Stimulated activated CD4-positive, alpha-beta T cell treated with anti-CD3 and anti-CD28 coated beads, TNF-alpha, amount 100 ng/mL, for 24 hours (primary cell): ENCODE measurements around the gene PDIA4.
"Not testable (repeated sequence)": the region's sequence is repeated elsewhere in the genome, so short reads cannot be mapped to it uniquely, and the experiment has no call there.

ENCODE experiments used
- DNase-seq, 3 experiments: peaks; one replicate each; pipeline ENCODE4 v3.0.0-alpha.2; 2020; ENCODE audit warnings: low read depth in 3 of 3

The PDIA4 gene

DNA sequence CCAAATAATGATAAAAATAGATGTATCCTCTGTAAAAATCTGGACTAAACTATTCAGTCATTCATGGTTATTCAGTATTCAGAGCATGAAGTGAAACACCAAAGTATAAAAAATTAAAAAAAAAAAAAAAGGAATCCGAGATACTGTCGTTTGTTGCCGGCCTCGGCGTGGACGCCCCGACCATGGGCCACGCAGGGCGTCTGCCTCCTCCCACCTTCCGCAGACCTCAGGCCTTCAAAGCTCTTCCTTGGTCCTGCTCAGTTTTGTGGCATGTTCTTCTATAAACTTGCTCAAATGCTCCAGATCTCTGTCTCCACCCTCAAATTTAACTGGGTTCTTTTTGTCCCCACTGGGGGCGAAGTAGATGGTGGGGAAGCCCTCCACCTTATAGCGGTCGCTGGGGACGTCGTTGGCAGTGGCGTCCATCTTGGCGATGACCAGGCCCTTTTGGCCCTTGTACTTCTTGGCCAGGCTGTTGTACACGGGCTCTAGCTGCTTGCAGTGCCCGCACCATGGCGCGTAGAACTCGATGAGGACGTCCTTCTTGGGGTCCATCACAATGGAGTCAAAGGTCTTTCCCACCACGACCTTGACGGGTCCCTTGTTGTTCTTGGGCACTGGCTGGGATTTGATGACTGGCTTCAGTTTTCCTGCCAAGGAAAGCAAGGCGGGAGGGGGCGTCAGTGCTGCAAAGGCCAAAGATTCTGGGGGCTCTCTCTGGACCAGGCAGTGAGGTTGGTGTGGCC, 24.6 kb downstream of the PDIA4 start:
- DNase-seq = no peak

DNA sequence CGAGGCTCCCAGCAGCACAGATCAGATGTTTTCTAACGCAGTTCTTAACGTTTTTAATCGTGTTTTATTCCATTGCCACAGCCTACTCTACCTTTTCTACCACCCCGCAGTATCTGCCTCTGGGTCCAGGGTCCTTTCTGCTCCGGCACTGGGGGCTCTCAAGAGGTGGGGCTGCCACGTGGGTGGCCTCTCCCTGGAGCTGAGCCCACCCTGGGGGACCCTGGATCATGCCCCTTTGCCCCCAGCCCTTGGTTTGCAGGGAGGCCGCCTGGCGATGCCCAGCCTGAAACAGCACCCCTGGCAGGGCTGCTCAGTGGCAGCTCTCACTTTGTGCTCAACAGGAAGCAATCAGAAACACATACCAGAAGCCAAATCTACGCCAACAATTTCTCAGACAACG, 25.3 kb downstream of the PDIA4 start:
- DNase-seq = no peak

DNA sequence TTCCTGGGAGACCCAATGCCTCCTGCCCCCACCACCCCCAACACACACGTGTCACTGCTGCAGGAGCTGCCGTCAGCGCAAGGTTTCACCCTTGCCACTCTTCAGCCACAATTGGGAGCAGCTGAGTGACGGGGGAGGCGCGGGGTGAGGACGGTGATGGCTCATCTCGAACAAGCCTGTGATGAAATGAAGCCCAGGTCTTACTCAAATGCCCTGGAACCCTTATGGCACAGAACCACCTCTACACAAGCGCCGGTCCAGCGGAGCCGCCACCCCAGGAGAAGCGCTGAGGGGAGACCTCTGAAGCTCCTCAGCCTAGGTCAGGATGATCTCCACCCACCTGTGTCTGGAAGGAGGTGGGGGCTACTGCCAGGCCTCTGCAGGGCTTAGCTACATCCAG, 25.7 kb downstream of the PDIA4 start:
- DNase-seq = no peak

GRCh38 chr7:149001427-149002068, 26.8 kb downstream of the PDIA4 start:
- no peak for DNase-seq

DNA sequence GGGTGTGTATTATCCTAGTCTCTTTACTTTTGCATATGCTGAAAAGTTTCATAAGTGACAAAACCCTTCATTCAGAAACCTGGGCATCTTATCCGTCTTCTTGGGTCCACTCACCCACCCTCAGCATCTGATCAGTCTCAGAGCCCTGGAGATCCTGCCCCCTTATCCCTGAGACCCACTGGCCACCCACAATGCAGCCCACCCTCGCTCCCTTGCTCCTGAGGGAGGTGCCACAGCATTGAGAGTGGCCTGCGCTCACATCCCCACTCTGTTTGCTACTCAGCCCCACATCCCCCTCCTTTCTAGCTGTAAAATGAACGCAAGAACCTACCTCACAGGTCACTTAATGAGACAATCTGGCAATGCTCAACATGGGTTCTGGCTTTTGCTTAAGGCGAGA, 27.3 kb downstream of the PDIA4 start:
- DNase-seq = no peak

GRCh38 chr7:148999192-148999591, 29.1 kb downstream of the PDIA4 start:
- no peak for DNase-seq

- DNase-seq = no peak
These were observed 30.8 kb downstream of the PDIA4 start for GRCh38 chr7:148997497-148997896.

DNA sequence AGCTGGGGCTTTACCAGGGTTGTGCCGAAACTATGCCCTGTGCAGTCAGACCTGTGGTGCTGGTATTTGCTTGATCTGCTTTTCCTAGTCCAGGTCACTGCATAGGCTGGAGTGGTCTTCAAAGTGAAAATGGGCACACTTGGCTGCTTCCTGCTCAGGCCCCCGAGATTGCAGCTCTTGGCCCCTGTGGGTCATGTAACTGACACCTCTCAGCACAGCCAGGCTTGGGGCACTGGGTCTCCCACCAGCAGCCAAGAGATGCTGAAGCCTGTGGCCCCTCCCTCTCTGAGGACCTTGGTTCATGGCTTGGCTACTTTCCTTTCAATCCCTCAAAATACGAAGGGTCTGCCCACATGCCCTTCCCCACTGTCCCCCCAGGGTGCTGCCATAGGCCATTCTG, 33.7 kb downstream of the PDIA4 start:
- no peak for DNase-seq

- DNase-seq = no peak
These were observed 35.1 kb downstream of the PDIA4 start for GRCh38 chr7:148993193-148993592.

DNA sequence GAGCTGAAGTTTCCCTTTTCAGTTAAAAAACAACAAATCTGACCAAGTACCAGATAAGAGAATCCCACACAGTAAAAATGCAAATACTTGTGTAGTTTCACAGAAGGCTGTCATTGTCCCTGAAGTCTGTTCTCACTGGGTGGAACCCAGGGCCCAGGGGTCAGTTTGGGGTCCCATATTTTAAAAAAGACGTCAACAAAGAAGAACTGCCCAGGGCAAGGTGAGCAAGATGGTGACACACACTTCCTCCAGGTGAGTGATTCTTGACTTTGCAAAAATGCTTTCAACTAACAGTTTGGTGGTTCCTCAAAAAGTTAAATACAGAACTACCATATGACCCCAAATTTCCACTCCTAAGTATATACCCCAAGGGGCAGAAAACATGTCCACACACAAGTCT, 36.8 kb downstream of the PDIA4 start:
- DNase-seq = no peak

DNA sequence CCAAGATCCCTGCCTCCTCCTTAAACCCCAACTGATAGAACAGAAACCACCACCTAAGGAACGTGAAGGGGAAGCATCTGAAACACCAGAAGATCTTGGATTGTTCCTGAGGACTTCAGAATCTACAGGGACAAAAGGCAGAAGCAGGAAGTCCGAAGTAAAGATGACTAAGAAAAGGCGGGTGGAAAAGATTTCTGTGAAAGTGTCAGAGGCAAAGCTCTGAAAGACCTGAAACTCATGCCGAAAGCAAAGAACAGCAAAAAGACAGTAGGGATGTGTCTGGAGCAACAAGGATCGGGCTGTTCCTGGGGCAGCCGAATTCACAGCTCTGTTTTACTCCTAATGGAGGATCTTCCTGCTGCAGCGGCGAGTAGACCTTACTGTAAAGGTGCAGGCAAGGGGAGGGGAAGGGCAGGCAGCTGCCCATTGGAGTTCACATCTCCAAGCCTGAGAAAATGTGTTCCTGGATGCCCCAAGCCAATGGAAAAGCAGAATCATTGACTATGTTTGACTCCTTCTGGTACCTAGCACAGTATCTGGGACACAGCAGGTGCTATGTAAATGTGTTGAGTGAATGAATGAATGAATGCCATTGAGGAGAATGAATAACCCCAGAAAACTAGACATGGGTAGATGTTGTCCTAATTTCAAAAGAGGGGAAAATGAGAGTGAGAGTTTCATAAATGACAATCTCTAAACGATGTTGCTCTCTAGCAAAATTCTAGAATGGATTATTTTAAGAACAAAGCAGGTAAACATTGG, 40.4 kb downstream of the PDIA4 start:
- no peak for DNase-seq

DNA sequence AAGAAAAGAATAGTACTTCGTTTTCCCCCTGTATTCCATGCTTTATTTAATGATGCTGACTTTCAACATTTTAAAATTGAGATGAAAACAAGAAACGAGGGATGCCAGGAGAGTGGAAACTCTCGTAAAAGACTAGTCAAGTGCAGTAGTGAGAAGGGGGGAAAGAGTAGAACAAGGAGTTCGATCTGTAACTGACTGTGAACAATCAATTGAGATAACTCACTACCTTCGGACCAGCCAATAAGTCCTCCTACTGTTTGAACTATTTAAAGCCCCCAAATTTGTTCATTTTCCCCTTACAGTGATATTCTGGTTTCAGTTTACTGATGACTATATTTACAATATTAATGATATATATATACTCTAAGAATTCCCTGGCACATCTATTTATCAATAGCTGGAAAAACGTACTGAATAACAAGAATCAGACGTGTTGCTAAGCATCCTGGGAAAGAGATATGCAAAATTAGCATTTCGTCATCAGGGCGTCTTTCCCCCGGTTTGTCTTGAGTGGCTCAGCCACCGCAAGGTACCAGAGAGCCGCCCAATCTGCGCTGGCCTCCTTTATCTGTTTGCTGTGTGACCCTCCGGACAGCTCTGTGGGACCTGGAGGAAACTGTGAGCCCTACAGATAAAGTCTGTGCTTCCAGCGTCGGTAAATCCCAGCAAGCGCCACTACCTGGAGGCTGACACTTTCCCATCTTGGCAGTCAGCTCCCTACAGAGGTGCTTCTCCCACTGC, 41.1 kb downstream of the PDIA4 start:
- DNase-seq = peak; percentile 52 to 76 (median 62)

- DNase-seq = no peak
These were observed 41.6 kb downstream of the PDIA4 start for GRCh38 chr7:148986742-148987009.

DNA sequence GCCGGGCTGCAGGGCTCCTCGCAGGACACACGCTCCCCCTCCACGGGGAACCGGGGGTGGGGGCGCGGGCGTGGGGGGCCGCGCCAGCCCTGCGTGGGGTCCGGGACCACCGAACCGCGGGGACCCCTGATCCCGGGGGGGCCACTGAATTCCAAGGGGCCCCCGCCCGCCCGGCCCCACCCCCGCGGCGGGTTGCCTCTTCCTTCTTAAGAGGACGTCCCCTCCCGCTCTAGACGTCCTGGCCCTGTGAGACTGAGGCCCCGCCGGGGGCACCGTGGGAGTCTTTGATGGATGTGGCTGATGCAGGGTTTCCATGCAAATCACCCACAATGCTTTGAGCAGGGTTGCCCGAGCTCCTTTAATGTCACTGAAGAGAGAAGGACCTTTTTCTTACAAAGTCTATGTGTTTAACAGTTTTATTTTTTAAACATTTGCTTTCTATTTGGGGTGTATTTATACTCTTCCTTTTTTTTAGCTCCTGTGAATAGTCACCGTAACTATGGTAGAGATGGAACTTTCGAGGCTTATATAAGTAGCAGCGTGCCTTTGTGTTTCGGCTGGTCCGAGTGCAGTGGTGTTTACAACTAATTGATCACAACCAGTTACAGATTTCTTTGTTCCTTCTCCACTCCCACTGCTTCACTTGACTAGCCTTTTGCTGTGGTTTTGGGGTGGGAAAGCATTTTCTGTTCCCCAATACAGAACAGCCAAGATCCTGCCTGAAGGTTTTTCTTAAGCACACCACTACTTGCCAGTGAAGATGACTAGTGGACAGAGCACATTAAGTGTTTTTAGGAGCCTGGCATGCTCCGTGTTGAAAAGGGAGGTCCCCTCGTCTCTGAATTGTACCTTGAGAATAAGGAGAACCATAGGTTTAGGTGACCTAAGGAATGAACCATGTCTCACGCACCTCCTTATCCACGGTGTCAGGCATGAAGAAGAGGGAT, 44.8 kb downstream of the PDIA4 start:
- DNase-seq = peak; percentile 61 to 86 (median 78)

GRCh38 chr7:148982654-148983199, 45.6 kb downstream of the PDIA4 start:
- no peak for DNase-seq

DNA sequence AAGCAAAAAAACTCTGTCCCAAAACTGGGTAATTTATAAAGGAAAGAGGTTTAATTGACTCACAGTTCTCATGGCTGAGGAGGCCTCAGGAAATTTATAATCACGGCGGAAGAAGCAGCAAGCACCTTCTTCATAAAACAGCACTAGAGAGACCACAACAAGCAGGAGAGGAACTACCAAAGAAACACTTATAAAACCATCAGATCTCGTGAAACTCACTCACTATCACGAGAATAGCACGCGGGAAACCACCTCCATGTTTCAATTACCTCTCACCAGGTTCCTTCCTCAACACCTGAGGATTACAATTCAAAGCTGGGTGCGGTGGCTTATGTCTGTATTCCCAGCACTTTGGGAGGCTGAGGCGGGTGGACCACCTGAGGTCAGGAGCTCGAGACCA, 48.5 kb downstream of the PDIA4 start:
- no peak for DNase-seq

- DNase-seq = not testable (repeated sequence)
These were observed 49.2 kb downstream of the PDIA4 start for GRCh38 chr7:148979072-148979471.

GRCh38 chr7:148978091-148978490, 50.2 kb downstream of the PDIA4 start:
- no peak for DNase-seq

DNA sequence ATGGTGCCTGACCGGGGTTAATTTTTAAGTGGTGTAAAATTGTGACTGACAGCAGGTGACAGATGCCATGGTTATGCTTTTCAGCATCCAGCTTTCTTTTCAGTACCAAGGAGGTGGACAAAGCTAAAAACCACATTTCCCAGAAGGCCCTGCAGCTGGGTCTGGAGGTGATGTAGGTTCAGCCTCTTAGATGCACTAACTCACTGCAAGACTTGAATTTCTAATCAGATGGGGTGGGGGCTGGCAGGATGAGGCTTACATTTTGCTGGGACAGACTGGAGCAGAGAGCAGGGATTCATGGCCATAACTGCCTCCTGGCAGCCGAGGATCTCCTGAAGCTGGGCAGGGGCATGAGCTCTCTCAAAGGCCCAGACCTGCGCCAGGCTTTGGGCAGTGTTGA, 52.4 kb downstream of the PDIA4 start:
- DNase-seq = no peak

DNA sequence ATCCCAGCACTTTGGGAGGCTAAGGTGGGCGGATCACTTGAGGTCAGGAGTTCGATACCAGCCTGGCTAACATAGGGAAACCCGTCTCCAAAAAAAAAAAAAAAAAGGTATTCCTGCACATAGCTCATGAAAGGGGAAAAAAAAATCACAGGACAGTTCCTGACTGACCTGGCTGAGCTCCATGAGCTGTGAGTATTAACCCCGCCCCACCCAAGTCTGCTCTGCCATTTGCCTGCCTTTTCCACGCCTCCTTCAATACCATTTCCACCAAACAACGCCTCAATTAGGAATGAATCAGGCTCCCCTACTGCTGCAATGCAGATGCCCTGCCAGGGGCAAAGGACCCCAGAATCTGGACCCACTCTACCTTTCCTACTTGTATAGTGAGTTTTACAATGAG, 55.0 kb downstream of the PDIA4 start:
- DNase-seq = no peak

DNA sequence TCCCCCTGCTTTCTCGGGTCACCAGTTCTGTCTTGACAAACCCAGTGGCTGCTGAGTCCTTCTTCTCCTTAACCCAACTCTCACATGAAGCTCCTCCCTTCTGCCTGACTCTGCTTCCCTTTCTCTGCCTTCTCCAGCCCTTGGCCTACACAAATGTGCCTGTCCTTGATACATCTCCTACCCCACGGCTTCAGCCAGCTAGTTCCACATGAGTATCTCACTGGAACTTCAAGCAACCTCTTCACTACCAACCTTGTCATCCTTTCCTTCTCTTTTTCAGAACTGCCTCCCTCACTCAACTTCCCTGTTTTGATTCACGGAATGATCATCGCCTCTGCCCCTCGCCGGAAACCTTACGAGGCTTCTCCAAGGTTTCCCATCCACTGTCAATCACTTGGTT, 55.9 kb downstream of the PDIA4 start:
- DNase-seq = no peak
